HK-2 (cell line): ENCODE measurements around the gene MAP3K7CL.
"Not testable (repeated sequence)": the region's sequence is repeated elsewhere in the genome, so short reads cannot be mapped to it uniquely, and the experiment has no call there.

Source experiments
- DNase-seq: peaks from one replicate; pipeline ENCODE4 v3.0.0-alpha.2; 2018; ENCODE audit not compliant: unreplicated experiment

Gene MAP3K7CL

DNA sequence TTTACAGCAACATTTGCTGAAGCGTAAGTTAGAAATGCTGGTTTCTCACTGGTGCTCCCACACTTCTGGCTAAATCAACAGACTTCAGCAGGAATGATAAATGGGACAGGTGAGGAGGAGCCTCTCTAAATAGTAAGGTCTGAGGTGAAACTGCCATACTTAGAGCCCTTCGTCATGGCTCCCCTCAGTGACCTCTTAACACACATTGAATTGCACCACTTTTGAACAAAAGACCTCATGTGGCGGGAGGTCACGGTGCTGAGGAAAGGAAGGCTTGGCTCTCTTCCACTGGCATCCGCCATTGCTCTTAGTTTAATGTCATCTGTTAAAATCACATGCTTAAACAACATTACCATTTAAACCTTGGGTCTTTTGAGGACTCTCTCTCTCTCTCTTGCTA is 3.4 kb downstream of the MAP3K7CL start:
- no peak for DNase-seq

- DNase-seq = no peak
These were observed 5.0 kb downstream of the MAP3K7CL start for GRCh38 chr21:29135481-29135880.

- DNase-seq = no peak
These were observed 5.6 kb downstream of the MAP3K7CL start for GRCh38 chr21:29136033-29136432.

DNA sequence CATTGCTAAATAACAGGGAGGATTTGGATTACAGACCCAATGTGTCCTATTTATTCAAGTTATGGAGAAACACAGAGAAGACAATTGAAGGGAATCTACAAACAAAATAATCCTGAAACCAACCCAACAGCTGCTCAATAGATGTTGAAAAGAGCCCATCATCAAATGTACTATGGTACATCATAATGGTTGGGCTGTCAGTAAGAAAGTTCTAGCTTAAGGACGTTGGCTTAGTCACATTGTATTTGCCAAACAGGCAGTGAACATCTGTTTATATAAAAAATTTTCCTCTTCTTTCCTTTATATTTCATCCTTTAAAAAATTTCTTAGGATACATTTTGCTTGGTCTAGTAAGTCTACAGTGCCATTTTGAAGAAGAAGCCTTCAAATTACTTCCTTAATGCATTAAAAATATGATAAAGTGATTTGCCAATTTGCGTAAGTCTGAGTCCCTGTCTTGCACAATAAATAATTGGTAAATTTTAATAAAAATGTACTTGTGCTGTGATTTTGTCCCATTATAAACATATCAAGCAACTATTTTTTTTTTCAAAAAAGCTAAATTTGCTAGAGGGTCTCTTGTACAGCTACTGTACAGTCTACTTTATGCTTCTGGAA is 14.4 kb downstream of the MAP3K7CL start:
- no peak for DNase-seq

DNA sequence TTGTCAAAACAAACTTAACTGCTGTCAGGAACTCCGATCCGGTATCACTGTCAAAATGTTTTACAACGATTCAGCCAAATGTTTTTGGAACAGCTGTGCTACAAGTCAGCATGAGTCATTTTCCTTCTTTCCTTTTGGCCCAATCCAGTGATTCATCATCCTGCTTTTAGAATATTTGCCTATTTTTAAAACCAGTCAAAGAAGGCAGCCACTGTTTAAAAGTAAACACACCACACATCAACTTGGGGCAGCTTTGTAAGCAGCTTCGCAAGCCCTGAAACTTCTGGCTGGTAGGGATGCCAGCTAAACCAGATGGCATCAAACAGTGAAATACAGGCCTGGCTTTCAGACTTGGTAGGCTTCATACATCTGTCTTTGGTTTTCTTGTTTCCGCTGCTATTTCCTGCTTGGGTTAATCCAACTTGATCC is 14.9 kb downstream of the MAP3K7CL start:
- DNase-seq = no peak

DNA sequence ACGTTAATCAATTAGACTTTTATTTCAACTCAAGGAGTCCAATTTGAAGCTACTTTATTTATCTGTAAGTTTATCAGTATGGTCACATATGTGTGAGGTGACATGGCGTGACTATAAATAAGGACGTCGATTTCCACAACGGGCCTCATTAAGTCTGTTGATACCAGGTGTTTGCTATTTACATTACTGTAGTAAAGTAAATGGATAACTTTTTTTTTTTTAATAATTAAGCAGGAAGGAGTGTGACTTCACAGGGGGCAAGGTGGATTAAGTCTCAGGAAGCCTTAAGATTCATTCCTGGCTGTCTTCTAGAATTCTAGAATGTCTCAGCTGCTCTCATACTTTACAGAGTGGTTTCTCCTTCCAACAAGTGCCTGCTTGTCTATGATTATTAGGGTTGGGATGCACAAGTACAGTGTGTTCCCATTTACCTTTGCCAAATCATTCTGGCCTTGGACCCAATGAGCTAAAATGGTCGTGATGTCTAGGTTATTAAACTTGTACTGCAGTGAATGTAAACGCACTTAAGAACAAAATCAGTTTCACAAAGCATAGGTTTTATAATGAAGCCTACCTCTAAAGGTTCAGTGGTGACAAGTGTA is 15.5 kb downstream of the MAP3K7CL start:
- DNase-seq = no peak

DNA sequence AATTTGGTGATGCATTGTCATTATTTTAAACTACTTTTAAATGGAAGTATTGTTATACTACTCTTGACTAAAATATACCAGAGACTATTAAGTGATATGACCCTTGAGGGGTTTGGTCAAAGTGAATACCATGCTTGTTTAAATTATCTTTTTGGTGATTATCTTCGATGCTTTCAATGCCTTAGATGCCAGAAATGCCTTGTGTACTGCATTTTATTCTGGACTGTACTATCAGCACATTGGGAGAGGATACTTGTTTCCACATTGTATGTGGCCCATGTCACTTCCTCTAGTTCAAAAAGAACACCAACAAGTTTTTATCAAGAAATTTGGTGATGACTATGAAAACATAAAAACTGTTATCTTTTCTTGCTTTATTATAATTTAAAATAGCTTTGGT is 16.3 kb downstream of the MAP3K7CL start:
- no peak for DNase-seq

DNA sequence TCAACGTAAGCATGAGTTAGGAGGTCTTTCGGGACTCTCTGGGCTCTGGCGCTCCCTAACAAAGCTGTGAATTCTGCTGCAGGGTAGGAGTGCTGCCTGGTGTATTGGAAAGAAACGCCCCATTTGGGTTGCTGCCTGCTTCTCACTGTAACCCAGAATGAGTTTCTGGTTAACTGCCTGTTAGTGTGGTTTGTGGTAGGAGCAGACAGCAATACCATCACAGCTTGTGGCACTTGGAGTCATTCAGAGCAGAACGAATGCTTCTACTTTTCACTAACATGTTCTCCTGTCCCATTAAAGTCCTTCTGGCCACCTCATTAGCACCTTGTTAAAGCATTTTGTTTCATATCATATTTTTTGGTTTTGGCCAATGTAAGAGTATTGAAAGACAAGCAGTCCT is 18.1 kb downstream of the MAP3K7CL start:
- DNase-seq = no peak

DNA sequence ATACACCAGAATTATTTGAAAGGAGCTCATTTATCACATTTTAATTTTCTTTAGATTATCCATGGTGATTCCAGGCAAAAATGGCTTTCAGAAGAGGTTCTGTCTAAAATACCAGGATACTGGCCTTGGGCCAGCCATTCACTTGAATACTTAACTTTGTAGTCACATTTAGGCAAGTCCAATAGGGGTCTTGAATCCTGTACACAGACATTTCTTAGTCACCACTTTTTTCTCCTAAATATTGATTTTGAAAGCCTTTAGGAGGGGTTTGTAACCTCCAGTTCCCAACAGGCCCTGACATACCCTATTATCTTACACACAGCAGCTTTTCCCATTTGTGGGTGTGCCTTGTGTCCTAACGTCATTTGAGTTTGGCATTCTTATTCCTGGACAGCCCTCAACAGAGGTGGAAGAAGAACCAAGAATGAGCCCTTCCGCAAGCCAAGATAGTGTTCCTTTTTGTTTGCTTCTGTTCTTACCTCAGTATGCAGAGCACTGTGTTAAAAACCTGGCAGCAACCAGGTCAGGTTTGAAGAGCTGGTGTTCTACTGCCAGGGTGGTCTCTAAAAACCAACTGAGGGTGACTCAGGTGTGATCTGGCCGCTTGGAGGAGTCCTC is 19.5 kb downstream of the MAP3K7CL start:
- no peak for DNase-seq

DNA sequence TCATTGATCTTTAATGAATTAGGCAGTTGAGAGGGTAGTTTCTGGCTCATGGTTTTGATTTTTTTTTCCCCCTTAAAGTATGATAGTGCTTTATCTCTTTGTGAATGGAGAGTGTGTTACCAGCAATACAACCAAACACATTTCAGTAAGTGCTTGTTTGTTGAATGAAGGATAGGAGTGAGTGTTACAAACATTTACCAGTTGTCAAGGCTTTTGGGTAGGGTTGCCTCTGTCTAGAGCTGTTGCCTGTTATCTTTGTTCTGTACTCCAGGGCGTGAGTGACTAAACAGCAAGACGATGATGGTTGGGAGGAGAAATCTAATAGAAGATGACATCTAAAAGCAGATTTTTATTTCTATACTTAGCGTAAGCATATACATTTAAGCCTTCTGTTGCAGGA is 21.5 kb downstream of the MAP3K7CL start:
- no peak for DNase-seq

- no peak for DNase-seq
These were observed 22.5 kb downstream of the MAP3K7CL start for GRCh38 chr21:29152916-29153315.

- DNase-seq = no peak
These were observed 23.8 kb downstream of the MAP3K7CL start for GRCh38 chr21:29154270-29154669.

GRCh38 chr21:29155118-29155932 is 24.9 kb downstream of the MAP3K7CL start:
- no peak for DNase-seq

- DNase-seq = no peak
These were observed 25.5 kb downstream of the MAP3K7CL start for GRCh38 chr21:29155933-29156260.

DNA sequence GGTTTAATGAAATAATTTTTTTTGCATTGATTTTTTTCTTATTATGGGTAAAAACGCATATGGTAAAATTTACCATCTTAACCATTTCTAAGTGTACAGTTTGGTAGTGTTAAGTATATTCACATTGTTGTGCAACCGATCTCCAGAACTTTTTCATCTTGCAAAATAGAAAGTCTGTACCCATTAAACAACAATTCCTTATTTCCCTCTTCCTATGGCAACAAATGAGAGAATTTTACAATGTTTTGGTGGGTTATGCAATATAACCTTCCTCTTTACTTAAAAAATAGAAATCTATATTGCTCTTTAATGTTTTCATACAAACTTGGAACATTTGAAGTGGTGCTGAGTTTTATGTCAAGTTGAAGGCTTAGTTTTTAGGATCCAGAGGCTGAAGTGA is 26.6 kb downstream of the MAP3K7CL start:
- no peak for DNase-seq

- no peak for DNase-seq
These were observed 29.4 kb downstream of the MAP3K7CL start for GRCh38 chr21:29159842-29160241.

GRCh38 chr21:29162825-29163224 is 32.4 kb downstream of the MAP3K7CL start:
- peak; percentile 25 for DNase-seq

DNA sequence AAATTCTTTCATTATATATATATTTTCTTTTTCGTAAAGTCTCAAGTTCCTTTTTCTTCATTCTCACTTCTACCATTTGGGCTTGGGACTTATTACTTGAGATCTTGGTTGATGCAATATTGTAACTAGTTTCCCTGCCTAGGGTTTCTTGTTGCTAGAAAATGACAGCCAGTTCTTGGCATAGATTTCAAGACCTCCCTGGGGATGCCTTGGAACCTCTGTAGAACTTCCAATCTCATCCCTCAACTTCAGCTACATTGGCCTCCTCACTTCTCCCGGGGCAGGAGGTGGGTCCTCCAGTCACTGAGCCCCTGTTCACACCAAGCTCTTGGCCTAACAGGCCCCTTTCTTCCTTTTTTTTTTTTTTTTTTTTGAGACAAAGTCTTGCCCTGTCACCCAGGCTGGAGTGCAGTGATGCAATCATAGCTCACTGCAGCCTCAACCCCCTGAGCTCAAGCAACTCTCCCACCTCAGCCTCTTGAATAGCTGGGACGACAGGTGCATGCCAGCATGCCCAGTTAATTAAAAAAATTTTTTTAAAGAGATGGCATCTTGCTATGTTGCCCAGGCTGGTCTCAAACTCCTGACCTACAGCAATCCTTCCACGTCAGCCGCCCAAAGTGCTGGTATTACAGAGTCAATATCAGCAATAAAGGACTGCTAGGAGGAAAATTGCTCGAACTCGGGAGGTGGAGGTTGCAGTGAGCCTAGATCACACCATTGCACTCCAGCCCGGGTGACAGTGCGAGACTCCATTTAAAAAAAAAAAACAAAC is 33.1 kb downstream of the MAP3K7CL start:
- no peak for DNase-seq

GRCh38 chr21:29164323-29164942 is 34.0 kb downstream of the MAP3K7CL start:
- no peak for DNase-seq

DNA sequence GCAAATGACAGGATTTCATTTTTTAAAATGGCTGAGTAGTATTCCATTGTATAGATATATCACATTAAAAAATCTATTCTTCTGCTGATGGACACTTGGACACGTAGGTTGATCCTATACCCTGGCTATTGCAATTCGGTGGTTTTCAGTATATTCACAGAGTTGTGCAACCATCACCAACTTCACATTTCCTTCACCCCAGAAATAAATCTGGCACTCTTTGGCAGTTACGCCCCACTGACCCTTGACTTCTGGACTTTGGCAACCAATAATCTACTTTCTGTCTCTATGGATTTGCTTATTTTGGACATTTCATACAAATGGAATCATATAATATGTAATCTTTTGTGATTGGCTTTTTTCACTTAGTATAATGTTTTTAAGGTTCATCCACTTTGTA is 35.9 kb downstream of the MAP3K7CL start:
- no peak for DNase-seq

- no peak for DNase-seq
These were observed 36.4 kb downstream of the MAP3K7CL start for GRCh38 chr21:29166853-29167252.

GRCh38 chr21:29167481-29167880 is 37.0 kb downstream of the MAP3K7CL start:
- DNase-seq = not testable (repeated sequence)
